ENCODE measurements around the gene RUFY1.

The RUFY1 gene

GRCh38 chr5:179526978-179527377 lies 23.4 kb upstream of the RUFY1 start:
- no peaks in the 10 kb centered on the region for H3K9me3 ChIP-seq
- H3K4me3 ChIP-seq (ENCODE audit: low read depth, low read length): no peak overlapping the region
- no peaks in the 10 kb centered on the region for H3K36me3 ChIP-seq
- no peaks in the 10 kb centered on the region for H3K27me3 ChIP-seq
- H3K4me1 ChIP-seq: no peaks in the 10 kb centered on the region
- TF ChIP-seq CTCF (IDR thresholded peaks at IDR 0.05; ENCODE audit: low read depth, low read length): no peak
- no peak for DNase-seq

GRCh38 chr5:179530069-179530998 lies 20.0 kb upstream of the RUFY1 start:
- Histone ChIP-seq H3K36me3 (no peaks in the 10 kb centered on the region), H3K27me3 (no peaks in the 10 kb centered on the region), H3K4me1 (no peaks in the 10 kb centered on the region), H3K9me3 (no peaks in the 10 kb centered on the region), H3K4me3 (ENCODE audit: low read depth, low read length) (no peak overlapping the region)
- DNase-seq: no peak
- TF ChIP-seq CTCF (IDR thresholded peaks at IDR 0.05; ENCODE audit: low read depth, low read length): no peak

GRCh38 chr5:179533024-179533423 lies 17.3 kb upstream of the RUFY1 start:
- TF ChIP-seq CTCF (IDR thresholded peaks at IDR 0.05; ENCODE audit: low read depth, low read length): no peak
- Histone ChIP-seq H3K9me3 (no peaks in the 10 kb centered on the region), H3K36me3 (no peaks in the 10 kb centered on the region), H3K4me3 (ENCODE audit: low read depth, low read length) (no peak overlapping the region), H3K27me3 (0 out of 2 replicates have a peak, but pooled peaks cover 2% of the 10 kb centered on the region), H3K4me1 (no peaks in the 10 kb centered on the region)
- DNase-seq: no peak

GRCh38 chr5:179533907-179534306 lies 16.4 kb upstream of the RUFY1 start:
- no peak for TF ChIP-seq CTCF (IDR thresholded peaks at IDR 0.05; ENCODE audit: low read depth, low read length)
- Histone ChIP-seq H3K4me1 (no peaks in the 10 kb centered on the region), H3K36me3 (no peaks in the 10 kb centered on the region), H3K9me3 (no peaks in the 10 kb centered on the region), H3K4me3 (ENCODE audit: low read depth, low read length) (no peak overlapping the region), H3K27me3 (0 out of 2 replicates have a peak, but pooled peaks cover 3% of the 10 kb centered on the region)
- no peak for DNase-seq

GRCh38 chr5:179534431-179534830 lies 15.9 kb upstream of the RUFY1 start:
- H3K4me1 ChIP-seq: no peaks in the 10 kb centered on the region
- no peak for DNase-seq
- 0 out of 2 replicates have a peak, but pooled peaks cover 3% of the 10 kb centered on the region for H3K27me3 ChIP-seq
- no peak overlapping the region for H3K4me3 ChIP-seq (ENCODE audit: low read depth, low read length)
- TF ChIP-seq CTCF (IDR thresholded peaks at IDR 0.05; ENCODE audit: low read depth, low read length): no peak
- H3K9me3 ChIP-seq: no peaks in the 10 kb centered on the region
- H3K36me3 ChIP-seq: no peaks in the 10 kb centered on the region

GRCh38 chr5:179536676-179537075 lies 13.7 kb upstream of the RUFY1 start:
- H3K4me1 ChIP-seq: no peaks in the 10 kb centered on the region
- no peaks in the 10 kb centered on the region for H3K9me3 ChIP-seq

More at GRCh38 chr5:179536676-179537075, 13.7 kb upstream of the RUFY1 start:
- no peaks in the 10 kb centered on the region for H3K36me3 ChIP-seq
- no peak for TF ChIP-seq CTCF (IDR thresholded peaks at IDR 0.05; ENCODE audit: low read depth, low read length)
- DNase-seq: no peak
- 0 out of 2 replicates have a peak, but pooled peaks cover 3% of the 10 kb centered on the region for H3K27me3 ChIP-seq
- no peak overlapping the region for H3K4me3 ChIP-seq (ENCODE audit: low read depth, low read length)
